ENCODE results near the gene RPS6KL1.

DNA sequence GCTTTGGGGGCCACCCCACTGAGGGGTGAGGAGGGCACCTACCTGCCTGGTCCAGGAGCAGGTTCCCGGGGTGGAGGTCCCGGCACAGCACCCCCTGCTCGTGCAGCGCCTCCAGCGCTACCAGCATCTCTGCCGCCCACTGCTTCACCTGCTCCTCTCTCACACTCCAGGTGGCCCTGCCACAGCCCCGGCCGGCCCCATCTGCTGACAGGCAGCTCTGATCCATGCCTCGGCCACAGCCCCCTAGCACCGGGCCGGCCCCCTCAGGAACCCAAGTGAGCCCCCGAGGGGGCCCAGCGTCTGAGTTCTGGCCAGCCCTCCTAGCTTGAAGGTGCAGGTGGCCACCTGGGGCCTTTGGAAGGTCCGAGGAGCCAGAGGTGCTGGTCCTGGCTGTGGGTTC, 13.6 kb downstream of the RPS6KL1 start:
- TF ChIP-seq ISL1 (CRISPR knock-in tag; IDR thresholded peaks at IDR 0.05): no peak
- TF ChIP-seq ZNF8 (CRISPR knock-in tag; IDR thresholded peaks at IDR 0.05): no peak
- TF ChIP-seq CREB5 (CRISPR knock-in tag; IDR thresholded peaks at IDR 0.05; ENCODE audit: low read depth): no peak

All from SK-N-SH treated with all-trans-retinoic acid at 6 μM for 48 hours (cell line).